Urinary bladder (tissue), 4 donors: Measurements from ENCODE around the gene NCKAP5. TPM values are rescaled to one million over a fixed set of nuclear protein-coding genes. Genes with fewer than 3 reads are reported as not detected.

ENCODE experiments used
- DNase-seq: peaks from one replicate; pipeline ENCODE4 v3.0.0-alpha.2; 2015; ENCODE audit errors: extremely low spot score
- H3K27ac ChIP-seq: one replicate; pipeline ENCODE4 v1.5.1; 2013; ENCODE audit warnings: low read depth, mild to moderate bottlenecking, moderate library complexity
- H3K36me3 ChIP-seq: one replicate; pipeline ENCODE4 v1.6.1; 2013; ENCODE audit warnings: mild to moderate bottlenecking, moderate library complexity; ENCODE audit not compliant: insufficient read depth
- H3K4me1 ChIP-seq: one replicate; pipeline ENCODE4 v1.6.1; 2013; ENCODE audit warnings: mild to moderate bottlenecking, moderate library complexity; ENCODE audit not compliant: insufficient read depth
- H3K4me3 ChIP-seq: one replicate; pipeline ENCODE4 v1.5.1; 2013; ENCODE audit warnings: low read depth, low read length
- WGBS: extraction: QIAGEN DNeasy Blood & Tissue Kit; methylation state at CpG from one replicate; pipeline ENCODE4 v1.1.7; 2013; 5-methylcytosine and 5-hydroxymethylcytosine counted together
- polyA plus RNA-seq: library from polyadenylated mRNA; stranded (reverse); fragments of 200-250 nt; gene quantifications from one replicate; pipeline ENCODE4 v1.2.3, GENCODE V29; 2013
- total RNA-seq: library from RNA; depleted of rRNA; stranded (reverse); fragments of >200 nt; gene quantifications from one replicate; pipeline ENCODE4 v1.2.3, GENCODE V29; 2014
- donor health status: healthy with polysubstance abuse.
- donor health status: healthy.

NCKAP5 gene
- total and polyA plus RNA-seq, 2 donors, result 0.32 to 14.4 TPM

DNA sequence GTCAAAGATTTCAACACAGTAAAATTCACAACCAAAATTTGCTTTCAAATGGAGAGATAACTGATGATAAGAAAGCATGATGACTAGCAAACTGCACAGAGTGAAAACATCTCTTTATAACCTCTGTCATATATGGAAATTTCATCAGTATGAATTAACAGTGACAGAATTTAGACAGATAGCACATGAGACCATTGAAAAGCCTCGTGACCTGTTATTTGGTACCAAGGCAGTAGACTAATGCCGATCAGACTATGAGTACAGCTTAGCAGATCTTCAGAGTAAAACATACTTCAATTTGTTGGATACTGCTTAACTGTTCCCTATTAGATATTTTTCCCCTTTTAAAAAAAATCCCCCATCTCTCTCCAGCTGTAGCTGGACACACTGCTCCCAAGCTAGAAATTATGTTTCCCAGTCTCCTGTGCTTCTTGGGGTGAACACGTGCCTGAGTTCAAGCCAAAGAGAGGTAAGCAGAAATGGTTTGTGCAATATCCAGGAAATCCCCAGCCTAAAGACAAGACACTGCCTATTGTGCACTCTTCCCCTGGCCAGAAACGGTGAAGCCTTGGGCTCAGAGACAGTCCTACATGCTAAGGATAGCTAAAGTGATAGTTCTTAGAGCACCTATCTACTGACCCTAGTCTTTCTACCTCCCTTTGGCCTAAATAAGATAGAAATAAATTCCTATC, 256.1 kb downstream of the NCKAP5 start:
- no peaks in the 10 kb centered on the region for H3K4me1 ChIP-seq
- no peaks in the 10 kb centered on the region for H3K36me3 ChIP-seq
- DNase-seq, result no peak
- H3K27ac ChIP-seq, result no peak overlapping the region
- H3K4me3 ChIP-seq, result no peak overlapping the region
- WGBS, result 76% methylated on average over 4 of the region's 4 CpGs

DNA sequence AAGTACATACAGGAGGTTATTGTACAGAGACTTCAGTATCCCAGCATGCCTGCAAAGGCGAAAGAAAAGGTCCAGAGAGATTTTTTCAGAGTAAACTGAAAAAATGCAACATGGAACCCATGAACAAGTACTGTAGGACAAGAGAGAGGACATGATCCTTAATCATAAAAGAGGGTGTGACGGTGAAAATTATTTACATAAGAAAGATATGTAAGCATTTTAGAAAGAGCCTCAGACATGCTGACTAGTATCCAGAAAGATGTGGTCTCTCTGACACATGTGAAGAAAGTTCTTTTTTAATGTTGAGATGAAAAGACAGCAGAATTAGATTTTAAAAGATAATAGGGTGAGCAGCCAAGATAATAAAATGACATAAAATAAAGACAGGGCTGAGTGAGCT, 262.0 kb downstream of the NCKAP5 start:
- Histone ChIP-seq H3K27ac (no peak overlapping the region), H3K36me3 (no peaks in the 10 kb centered on the region), H3K4me3 (no peak overlapping the region), H3K4me1 (no peaks in the 10 kb centered on the region)
- 74% methylated on average over 2 of the region's 2 CpGs for WGBS
- no peak for DNase-seq

DNA sequence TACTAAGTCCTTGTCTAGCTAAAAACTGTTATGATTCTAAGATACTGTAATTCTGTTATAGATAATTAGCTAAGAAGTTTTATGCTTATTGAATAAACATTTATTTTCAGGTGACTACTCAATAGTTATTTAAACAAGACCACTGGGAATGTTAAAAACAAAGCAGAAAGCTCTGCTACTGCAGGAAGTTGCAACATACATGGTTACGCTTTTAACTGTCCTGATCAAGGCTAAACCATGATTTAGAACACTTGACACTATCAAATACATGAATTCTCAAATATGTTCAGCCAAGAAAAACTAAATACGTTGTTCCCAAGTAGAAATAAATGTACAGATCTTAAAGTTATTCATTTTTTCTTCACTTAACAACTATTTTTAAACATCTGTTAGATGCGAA, 263.9 kb downstream of the NCKAP5 start:
- DNase-seq, result no peak
- H3K27ac ChIP-seq, result no peak overlapping the region
- H3K4me3 ChIP-seq, result no peak overlapping the region
- WGBS, result 84% methylated on average over 3 of the region's 3 CpGs
- H3K36me3 ChIP-seq, result no peaks in the 10 kb centered on the region
- H3K4me1 ChIP-seq, result no peaks in the 10 kb centered on the region

GRCh38 chr2:133303150-133303549, 265.1 kb downstream of the NCKAP5 start:
- H3K4me3 ChIP-seq, result no peak overlapping the region
- 65% methylated on average over 1 of the region's 1 CpG for WGBS
- no peak for DNase-seq
- H3K4me1 ChIP-seq, result no peaks in the 10 kb centered on the region
- no peaks in the 10 kb centered on the region for H3K36me3 ChIP-seq
- no peak overlapping the region for H3K27ac ChIP-seq

- no peak for DNase-seq
- Histone ChIP-seq H3K4me3 (no peak overlapping the region), H3K27ac (no peak overlapping the region), H3K4me1 (no peaks in the 10 kb centered on the region), H3K36me3 (no peaks in the 10 kb centered on the region)
Observed at GRCh38 chr2:133296401-133296800, 271.9 kb downstream of the NCKAP5 start.

GRCh38 chr2:133293544-133294353, 274.5 kb downstream of the NCKAP5 start:
- Histone ChIP-seq H3K4me3 (no peak overlapping the region), H3K4me1 (no peaks in the 10 kb centered on the region), H3K36me3 (no peaks in the 10 kb centered on the region), H3K27ac (no peak overlapping the region)
- 67% methylated on average over 7 of the region's 7 CpGs for WGBS
- no peak for DNase-seq

- 63% methylated on average over 2 of the region's 2 CpGs for WGBS
- H3K4me1 ChIP-seq, result no peaks in the 10 kb centered on the region
- H3K27ac ChIP-seq, result no peak overlapping the region
- no peak for DNase-seq
- no peaks in the 10 kb centered on the region for H3K36me3 ChIP-seq
- no peak overlapping the region for H3K4me3 ChIP-seq
Observed at GRCh38 chr2:133292259-133292658, 276.0 kb downstream of the NCKAP5 start.

DNA sequence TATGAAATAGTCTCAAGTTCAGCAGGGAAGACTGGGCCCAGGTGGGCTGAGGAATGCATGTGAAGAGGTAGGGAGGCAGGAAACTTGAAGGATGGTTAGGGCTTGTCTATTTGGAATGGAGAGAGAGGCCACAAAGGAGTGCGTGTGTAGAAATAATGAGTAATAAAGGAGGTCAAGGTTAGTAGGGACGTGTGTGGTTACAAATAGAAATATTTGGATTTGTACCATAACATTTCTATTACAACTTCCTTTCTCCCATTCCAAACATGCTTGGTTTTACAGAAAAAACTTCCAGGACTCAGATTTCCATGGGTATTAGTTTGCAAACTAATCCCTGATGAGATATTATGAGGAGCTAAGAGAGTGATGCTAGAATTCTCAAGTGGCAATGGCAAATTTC, 280.6 kb downstream of the NCKAP5 start:
- no peak for DNase-seq
- H3K27ac ChIP-seq, result no peak overlapping the region
- H3K36me3 ChIP-seq, result no peaks in the 10 kb centered on the region
- H3K4me3 ChIP-seq, result no peak overlapping the region
- WGBS, result 47% methylated on average over 2 of the region's 2 CpGs
- no peaks in the 10 kb centered on the region for H3K4me1 ChIP-seq

GRCh38 chr2:133286326-133286922, 281.8 kb downstream of the NCKAP5 start:
- no peak for DNase-seq
- Histone ChIP-seq H3K4me3 (no peak overlapping the region), H3K36me3 (no peaks in the 10 kb centered on the region), H3K4me1 (no peaks in the 10 kb centered on the region), H3K27ac (no peak overlapping the region)
- WGBS, result 85% methylated on average over 1 of the region's 1 CpG

DNA sequence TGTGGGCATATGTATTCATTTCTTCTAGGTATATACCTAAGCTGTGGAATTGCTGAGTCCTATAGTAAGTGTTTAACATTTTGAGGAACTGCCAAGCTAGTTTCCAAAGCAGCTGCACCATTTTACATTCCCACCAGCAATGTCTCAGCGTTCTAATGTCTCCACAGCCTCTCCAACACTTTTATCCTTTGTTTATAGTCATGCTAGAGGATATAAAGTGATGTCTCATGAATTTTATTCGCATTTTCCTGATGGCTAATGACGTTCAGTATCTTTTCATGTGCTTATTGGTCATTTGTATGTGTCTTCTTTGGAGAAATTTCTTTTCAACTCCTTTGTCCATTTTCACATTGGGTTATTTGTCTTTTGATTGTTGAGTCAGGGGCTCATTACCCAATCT, 295.2 kb downstream of the NCKAP5 start:
- no peak for DNase-seq
- Histone ChIP-seq H3K4me1 (no peaks in the 10 kb centered on the region), H3K4me3 (no peak overlapping the region), H3K36me3 (no peaks in the 10 kb centered on the region), H3K27ac (no peak overlapping the region)
- WGBS, result 39% methylated on average over 3 of the region's 3 CpGs

DNA sequence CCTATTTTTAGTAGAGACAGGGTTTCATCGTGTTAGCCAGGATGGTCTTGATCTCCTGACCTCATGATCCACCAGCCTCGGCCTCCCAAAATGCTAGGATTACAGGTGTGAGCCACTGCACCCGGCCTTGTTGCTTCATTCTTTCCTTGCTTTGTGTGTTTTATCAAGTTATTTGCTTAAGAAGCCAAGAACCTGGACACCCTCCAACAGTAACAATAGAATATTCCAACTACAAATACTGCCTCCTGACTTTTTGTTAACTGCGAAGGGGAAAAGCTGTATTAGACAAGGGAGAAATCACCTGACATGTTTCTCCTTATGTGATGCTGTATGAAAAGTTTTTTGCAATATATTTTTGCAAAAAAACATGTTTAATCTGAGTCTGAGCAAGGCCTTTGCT, 297.2 kb downstream of the NCKAP5 start:
- H3K27ac ChIP-seq, result no peak overlapping the region
- H3K36me3 ChIP-seq, result no peaks in the 10 kb centered on the region
- no peak for DNase-seq
- H3K4me3 ChIP-seq, result no peak overlapping the region
- 68% methylated on average over 4 of the region's 4 CpGs for WGBS
- H3K4me1 ChIP-seq, result no peaks in the 10 kb centered on the region

DNA sequence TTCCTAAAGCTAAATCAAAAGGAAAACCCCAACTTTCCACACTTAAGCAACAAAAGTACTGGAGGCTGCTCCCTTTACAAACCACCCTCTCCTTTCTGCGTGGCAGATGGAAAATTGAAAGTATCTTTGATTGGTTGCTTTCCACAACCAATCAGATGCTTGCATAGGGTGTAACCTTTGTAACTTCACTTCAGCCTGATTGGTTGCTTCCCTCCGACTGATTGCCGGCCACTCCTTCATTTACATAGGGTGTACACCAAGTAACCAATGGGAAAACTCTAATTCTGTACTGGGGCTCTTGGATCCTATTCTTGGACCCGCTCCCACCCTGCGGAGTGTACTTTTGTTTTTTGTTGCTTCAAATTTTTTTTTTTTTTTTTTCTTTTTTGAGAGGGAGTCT, 297.7 kb downstream of the NCKAP5 start:
- 91% methylated on average over 5 of the region's 5 CpGs for WGBS
- H3K4me1 ChIP-seq, result no peaks in the 10 kb centered on the region
- H3K36me3 ChIP-seq, result no peaks in the 10 kb centered on the region
- DNase-seq, result no peak
- H3K27ac ChIP-seq, result no peak overlapping the region
- H3K4me3 ChIP-seq, result no peak overlapping the region

DNA sequence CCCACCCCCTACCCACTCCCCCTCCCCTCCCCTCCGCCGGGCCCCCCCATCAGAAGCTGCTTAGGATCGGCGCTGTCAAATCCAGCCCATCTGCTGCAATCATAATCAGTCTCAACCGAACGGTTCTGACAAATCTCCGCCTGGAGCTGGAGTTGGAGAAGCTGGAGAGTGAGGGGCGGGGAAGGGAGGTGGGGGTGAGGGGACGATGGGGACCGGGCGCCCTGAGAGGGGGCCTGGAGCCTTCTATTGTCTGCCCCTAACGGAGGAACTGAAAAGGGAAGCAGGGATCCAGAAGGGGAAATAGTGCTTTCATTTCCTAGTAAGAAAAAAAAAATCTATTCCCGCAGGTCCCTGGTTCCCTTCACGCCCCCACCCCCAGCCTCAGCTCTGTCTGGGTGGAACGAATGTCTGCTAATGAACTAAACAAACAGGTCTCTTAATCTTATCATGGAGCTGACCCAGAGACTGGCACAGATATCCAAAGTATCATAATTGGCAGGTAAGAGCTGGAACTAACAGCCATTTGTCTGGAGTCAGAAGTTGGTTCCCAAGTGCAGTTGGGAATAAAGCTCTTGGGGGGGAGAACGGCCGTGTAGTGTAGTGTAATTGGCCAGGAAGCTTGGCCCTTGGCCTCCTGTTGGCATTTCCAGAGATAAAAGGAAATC, 301.2 kb downstream of the NCKAP5 start:
- H3K36me3 ChIP-seq, result no peaks in the 10 kb centered on the region
- no peaks in the 10 kb centered on the region for H3K4me1 ChIP-seq
- DNase-seq, result no peak
- 3% methylated on average over 17 of the region's 17 CpGs for WGBS
- H3K4me3 ChIP-seq, result peak overlapping the region; percentile 41
- H3K27ac ChIP-seq, result no peak overlapping the region
